Muscle of leg (tissue), 11 donors: ENCODE measurements around the gene DOK6. TPM values are rescaled to one million over a fixed set of nuclear protein-coding genes. Genes with fewer than 3 reads are reported as not detected.

Experiments
- DNase-seq: peaks from one replicate; pipeline ENCODE4 v3.0.0; 2013
- H3K27ac ChIP-seq: one replicate; pipeline ENCODE4 v1.5.1; 2013; ENCODE audit warnings: mild to moderate bottlenecking, low read length, control low read depth
- H3K27me3 ChIP-seq: one replicate; pipeline ENCODE4 v1.6.1; 2013; ENCODE audit warnings: low read length; ENCODE audit not compliant: control insufficient read depth, insufficient read depth
- H3K36me3 ChIP-seq: one replicate; pipeline ENCODE4 v1.6.1; 2013; ENCODE audit warnings: low read length; ENCODE audit not compliant: control insufficient read depth, insufficient read depth
- H3K4me1 ChIP-seq: one replicate; pipeline ENCODE4 v1.6.1; 2013; ENCODE audit warnings: low read length; ENCODE audit not compliant: control insufficient read depth, insufficient read depth
- H3K4me3 ChIP-seq: one replicate; pipeline ENCODE4 v1.5.1; 2013; ENCODE audit warnings: low read length, control low read depth
- H3K9me3 ChIP-seq: replicated peaks from 2 replicates; pipeline ENCODE4 v1.6.1; 2013; ENCODE audit warnings: low read depth, low read length; ENCODE audit not compliant: control insufficient read depth
- WGBS: methylation state at CpG from one replicate; pipeline ENCODE4 v1.1.5; 2013; ENCODE audit warnings: missing lambda C conversion rate; ENCODE audit not compliant: insufficient coverage; 5-methylcytosine and 5-hydroxymethylcytosine counted together
- polyA plus RNA-seq, 8 donors: library from polyadenylated mRNA; unstranded; fragments of 120-200 nt; gene quantifications; one replicate each; pipeline versions ENCODE4 v1.2.1 to v1.2.3, GENCODE V29; 2013; ENCODE audit warnings: inconsistent platforms in 1 of 8, low replicate concordance in 1 of 8; ENCODE audit not compliant: insufficient read length in 8 of 8, insufficient read depth in 1 of 8
- total RNA-seq: library from RNA; stranded (reverse); fragments of 120-200 nt; gene quantifications from one replicate; pipeline ENCODE4 v1.2.4, GENCODE V29; 2013

Gene DOK6
- total and polyA plus RNA-seq, 9 donors, result 2.3 to 4.9 (median 3.3) TPM

DNA sequence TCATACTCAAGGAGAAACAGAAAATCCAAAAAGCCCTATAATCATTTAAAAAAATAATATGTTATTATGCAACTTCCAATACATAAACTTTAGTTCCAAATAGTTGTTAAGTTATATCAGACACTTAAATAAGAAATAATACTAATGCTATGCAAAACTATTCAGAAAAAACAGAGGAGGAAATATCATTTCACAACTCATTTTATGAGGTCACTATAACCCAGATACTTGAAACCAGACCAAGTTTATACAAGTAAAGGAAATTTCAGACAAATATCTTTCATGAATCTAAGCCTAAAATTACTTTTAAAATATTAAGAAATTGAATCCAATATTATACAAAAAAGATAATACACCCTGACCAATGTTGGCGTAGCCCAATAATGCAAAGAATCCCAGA is 286.2 kb downstream of the DOK6 start:
- no peak overlapping the region for H3K27ac ChIP-seq
- DNase-seq, result peak; percentile 48
- no peaks in the 10 kb centered on the region for H3K9me3 ChIP-seq
- H3K4me3 ChIP-seq, result no peak overlapping the region
- H3K4me1 ChIP-seq, result no peaks in the 10 kb centered on the region
- no CpG with 5 or more reads among the region's 1 CpG for WGBS
- H3K27me3 ChIP-seq, result no peaks in the 10 kb centered on the region
- H3K36me3 ChIP-seq, result no peaks in the 10 kb centered on the region

DNA sequence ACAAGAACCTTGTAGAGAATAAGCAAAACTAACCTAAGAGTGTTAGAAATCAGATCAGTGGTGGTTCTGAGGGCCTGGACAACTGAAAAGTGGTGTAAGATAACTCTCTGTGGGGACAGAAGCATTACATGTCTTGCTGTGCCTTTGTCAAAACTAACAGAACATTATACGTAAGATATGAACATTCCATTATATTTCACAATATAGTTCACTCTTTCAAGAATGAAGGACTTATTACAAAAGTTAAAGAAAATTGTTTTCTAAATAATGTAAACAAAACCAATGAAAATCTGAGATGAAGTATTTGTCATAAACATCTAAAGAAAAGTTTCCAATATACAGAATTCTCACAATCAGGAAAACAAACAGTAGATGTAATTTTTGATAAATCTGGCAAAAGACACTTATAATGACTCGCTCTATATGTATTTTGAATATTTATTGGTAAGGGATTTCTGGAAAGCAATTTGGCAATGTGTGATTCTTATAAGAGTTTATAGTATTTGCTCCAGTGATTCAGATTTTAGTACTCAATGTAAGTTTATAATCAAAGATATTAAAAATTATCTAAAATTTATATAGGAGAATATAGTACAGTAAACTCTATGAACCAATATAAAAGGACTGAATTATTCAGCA is 288.6 kb downstream of the DOK6 start:
- peak; percentile 11 for DNase-seq
- H3K4me3 ChIP-seq, result no peak overlapping the region
- H3K27me3 ChIP-seq, result no peaks in the 10 kb centered on the region
- no peaks in the 10 kb centered on the region for H3K4me1 ChIP-seq
- no CpG with 5 or more reads among the region's 2 CpGs for WGBS
- H3K27ac ChIP-seq, result no peak overlapping the region
- no peaks in the 10 kb centered on the region for H3K36me3 ChIP-seq
- no peaks in the 10 kb centered on the region for H3K9me3 ChIP-seq

DNA sequence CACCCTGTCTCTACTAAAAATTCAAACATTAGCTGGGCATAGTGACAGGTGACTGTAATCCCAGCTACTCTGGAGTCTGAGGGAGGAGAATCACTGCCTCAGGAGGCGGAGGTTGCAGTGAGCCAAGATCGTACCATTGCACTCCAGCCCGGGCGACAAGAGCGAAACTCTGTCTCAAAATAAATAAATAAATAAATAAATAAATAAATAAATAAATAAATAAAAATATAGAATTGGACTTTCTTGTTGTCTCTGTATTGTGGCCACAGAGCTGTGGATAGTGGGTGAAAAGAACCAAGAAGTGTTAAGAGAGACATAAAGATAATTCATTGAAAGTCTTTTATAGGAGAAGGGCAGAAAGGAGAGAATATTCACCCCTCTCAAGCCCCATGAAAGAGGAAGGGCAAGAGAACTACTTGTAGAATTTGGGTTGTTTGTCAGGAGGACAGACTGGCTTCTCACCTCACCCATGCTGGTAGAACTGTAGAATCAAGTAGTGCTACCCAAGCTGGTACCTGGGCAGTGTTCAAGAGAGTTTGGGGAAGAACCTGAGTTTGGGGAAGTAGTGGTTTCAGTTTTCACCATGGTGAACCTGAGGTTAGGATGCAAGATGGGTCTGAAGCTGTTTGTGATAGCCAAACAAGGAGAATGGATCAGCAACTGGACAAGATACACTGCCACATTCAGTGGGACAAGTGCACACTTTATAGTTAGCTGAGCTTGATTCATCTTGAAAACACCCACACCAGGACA is 290.5 kb downstream of the DOK6 start:
- no peaks in the 10 kb centered on the region for H3K36me3 ChIP-seq
- no peaks in the 10 kb centered on the region for H3K9me3 ChIP-seq
- H3K27me3 ChIP-seq, result no peaks in the 10 kb centered on the region
- H3K4me1 ChIP-seq, result no peaks in the 10 kb centered on the region
- WGBS, result no CpG with 5 or more reads among the region's 5 CpGs
- H3K4me3 ChIP-seq, result no peak overlapping the region
- DNase-seq, result no peak
- H3K27ac ChIP-seq, result no peak overlapping the region

- Histone ChIP-seq H3K4me1 (no peaks in the 10 kb centered on the region), H3K4me3 (no peak overlapping the region), H3K9me3 (no peaks in the 10 kb centered on the region), H3K27ac (no peak overlapping the region), H3K27me3 (no peaks in the 10 kb centered on the region), H3K36me3 (no peaks in the 10 kb centered on the region)
- no peak for DNase-seq
Observed at GRCh38 chr18:69697069-69697468, 296.4 kb downstream of the DOK6 start.

DNA sequence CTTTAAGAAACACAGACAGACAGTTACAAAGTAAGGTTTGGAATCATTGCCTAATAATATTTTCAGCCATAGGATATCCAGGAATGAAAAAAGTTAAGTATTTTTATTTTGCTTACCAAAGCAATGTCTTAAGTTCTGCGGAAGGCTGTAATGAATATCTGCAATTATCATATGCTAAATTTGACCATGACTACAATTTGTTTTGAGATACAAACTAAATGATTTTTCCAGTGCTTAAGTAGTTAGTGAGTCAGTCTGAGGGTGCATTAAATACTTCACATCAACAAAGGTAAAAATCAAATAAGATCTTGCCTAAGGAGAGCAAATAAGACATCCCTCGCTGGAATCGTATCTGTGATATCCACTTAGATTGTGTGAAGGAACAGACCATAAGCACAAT is 297.0 kb downstream of the DOK6 start:
- no CpG with 5 or more reads among the region's 3 CpGs for WGBS
- Histone ChIP-seq H3K9me3 (no peaks in the 10 kb centered on the region), H3K4me3 (no peak overlapping the region), H3K4me1 (no peaks in the 10 kb centered on the region), H3K36me3 (no peaks in the 10 kb centered on the region), H3K27me3 (no peaks in the 10 kb centered on the region), H3K27ac (no peak overlapping the region)
- no peak for DNase-seq

DNA sequence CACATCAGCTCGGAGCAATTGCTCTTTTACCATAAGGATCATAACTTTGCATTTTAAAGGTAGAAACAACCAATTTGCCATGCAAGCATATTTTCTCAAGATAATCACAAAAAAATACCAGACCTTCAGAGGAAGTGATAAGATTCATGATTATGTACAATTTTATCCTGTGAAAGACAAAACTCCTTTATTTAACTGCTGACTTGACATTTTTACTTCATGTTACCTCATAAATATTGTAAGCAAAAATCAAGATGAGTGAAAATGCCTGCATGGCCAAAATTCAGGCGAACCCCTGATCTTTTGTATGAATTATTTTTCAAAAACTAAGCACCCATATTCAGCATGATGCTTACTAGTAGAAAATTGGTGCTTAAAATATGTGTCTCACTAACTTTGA is 300.6 kb downstream of the DOK6 start:
- H3K9me3 ChIP-seq, result no peaks in the 10 kb centered on the region
- no CpG with 5 or more reads among the region's 2 CpGs for WGBS

GRCh38 chr18:69703461-69703860 is 302.8 kb downstream of the DOK6 start:
- Histone ChIP-seq H3K9me3 (no peaks in the 10 kb centered on the region), H3K27me3 (no peaks in the 10 kb centered on the region), H3K4me1 (no peaks in the 10 kb centered on the region), H3K27ac (no peak overlapping the region), H3K36me3 (no peaks in the 10 kb centered on the region), H3K4me3 (no peak overlapping the region)
- no peak for DNase-seq

More for the DNA sequence above, 300.6 kb downstream of the DOK6 start:
- H3K4me3 ChIP-seq, result no peak overlapping the region
- no peaks in the 10 kb centered on the region for H3K36me3 ChIP-seq
- DNase-seq, result no peak
- H3K27ac ChIP-seq, result no peak overlapping the region
- H3K27me3 ChIP-seq, result no peaks in the 10 kb centered on the region
- H3K4me1 ChIP-seq, result no peaks in the 10 kb centered on the region

GRCh38 chr18:69705987-69706386 is 305.3 kb downstream of the DOK6 start:
- no peaks in the 10 kb centered on the region for H3K4me1 ChIP-seq
- H3K27me3 ChIP-seq, result no peaks in the 10 kb centered on the region
- no peak overlapping the region for H3K27ac ChIP-seq
- DNase-seq, result no peak
- no peaks in the 10 kb centered on the region for H3K36me3 ChIP-seq
- no peaks in the 10 kb centered on the region for H3K9me3 ChIP-seq
- no CpG with 5 or more reads among the region's 2 CpGs for WGBS
- no peak overlapping the region for H3K4me3 ChIP-seq

DNA sequence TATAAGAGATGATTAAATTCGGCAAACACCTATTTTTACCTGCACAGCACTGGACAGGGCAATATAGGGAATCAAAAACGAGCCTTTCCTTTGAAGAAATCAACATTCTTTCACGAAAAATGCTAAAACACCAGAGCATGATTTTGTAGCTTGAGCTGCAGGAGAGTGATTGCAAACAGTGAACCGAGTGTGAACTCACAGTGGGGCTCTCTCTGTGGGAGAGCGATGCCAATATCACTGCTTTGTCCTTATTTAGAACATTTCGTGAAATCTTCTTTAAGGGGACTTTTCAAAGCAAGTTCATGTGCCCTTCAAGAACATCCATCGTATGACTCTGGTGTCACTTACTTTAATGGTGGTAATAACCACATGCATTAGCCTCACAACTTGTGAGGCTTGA is 308.2 kb downstream of the DOK6 start:
- Histone ChIP-seq H3K27ac (no peak overlapping the region), H3K27me3 (no peaks in the 10 kb centered on the region), H3K4me1 (no peaks in the 10 kb centered on the region), H3K36me3 (no peaks in the 10 kb centered on the region), H3K4me3 (no peak overlapping the region), H3K9me3 (no peaks in the 10 kb centered on the region)
- DNase-seq, result no peak
- 66% methylated on average over 3 of the region's 7 CpGs for WGBS

DNA sequence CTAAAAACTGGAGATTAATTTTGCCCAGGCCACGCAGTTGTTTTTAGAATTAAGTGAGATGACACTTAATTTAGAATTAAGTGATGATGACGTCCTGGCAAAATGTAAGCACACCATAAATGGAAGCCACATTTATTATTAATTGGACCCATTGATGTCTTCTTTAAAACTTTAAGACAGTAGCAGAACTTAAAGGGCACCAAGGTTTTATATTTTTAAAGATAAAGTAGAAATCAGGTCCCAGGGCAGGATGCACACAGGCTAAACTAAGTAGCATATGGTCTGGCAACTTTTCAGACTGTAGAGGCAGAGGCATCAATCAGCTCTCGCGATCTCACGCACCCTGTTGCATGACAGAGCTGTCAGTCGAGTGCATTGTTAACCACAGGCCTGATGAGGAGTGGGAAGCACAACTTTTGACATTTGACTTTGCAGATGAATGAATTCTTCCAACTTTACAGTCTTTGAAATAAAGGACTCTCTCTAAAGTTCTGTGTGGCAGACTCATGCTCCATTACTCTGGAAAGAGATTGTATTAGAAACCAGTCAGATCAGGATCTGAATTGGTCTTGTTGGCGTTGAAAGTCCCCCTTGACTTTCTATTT is 314.6 kb downstream of the DOK6 start:
- H3K36me3 ChIP-seq, result no peaks in the 10 kb centered on the region
- no peak overlapping the region for H3K27ac ChIP-seq
- no peak overlapping the region for H3K4me3 ChIP-seq
- no peaks in the 10 kb centered on the region for H3K4me1 ChIP-seq
- WGBS, result no CpG with 5 or more reads among the region's 7 CpGs
- peaks cover 15% of the 10 kb centered on the region for H3K9me3 ChIP-seq
- DNase-seq, result no peak
- no peaks in the 10 kb centered on the region for H3K27me3 ChIP-seq
